Measurements from ENCODE around the gene KRT82.
A peak's percentile ranks its signal among the peaks of the same experiment; 100 is the strongest.
"Not testable (repeated sequence)": the region's sequence is repeated elsewhere in the genome, so short reads cannot be mapped to it uniquely, and the experiment has no call there.

Gene KRT82

GRCh38 chr12:52360106-52360662 lies 46.0 kb downstream of the KRT82 start:
- no peak for DNase-seq (ENCODE audit: low spot score)

- no peak for DNase-seq (ENCODE audit: low spot score)
Measured at GRCh38 chr12:52359621-52360061, 46.5 kb downstream of the KRT82 start.

GRCh38 chr12:52358575-52359350 lies 47.4 kb downstream of the KRT82 start:
- DNase-seq (ENCODE audit: low spot score): no peak

- DNase-seq (ENCODE audit: low spot score): no peak
Measured at GRCh38 chr12:52356762-52357580, 49.2 kb downstream of the KRT82 start.

- no peak for DNase-seq (ENCODE audit: low spot score)
Measured at GRCh38 chr12:52356031-52356761, 49.9 kb downstream of the KRT82 start.

GRCh38 chr12:52355176-52355575 lies 51.0 kb downstream of the KRT82 start:
- no peak for DNase-seq (ENCODE audit: low spot score)

GRCh38 chr12:52354200-52354599 lies 51.9 kb downstream of the KRT82 start:
- no peak for DNase-seq (ENCODE audit: low spot score)

- DNase-seq (ENCODE audit: low spot score): no peak
Measured at GRCh38 chr12:52353766-52354165, 52.4 kb downstream of the KRT82 start.

GRCh38 chr12:52352951-52353350 lies 53.2 kb downstream of the KRT82 start:
- DNase-seq (ENCODE audit: low spot score): no peak

- DNase-seq (ENCODE audit: low spot score): peak; percentile 70
Measured at GRCh38 chr12:52351196-52352059, 54.7 kb downstream of the KRT82 start.

- DNase-seq (ENCODE audit: low spot score): no peak
Measured at GRCh38 chr12:52350786-52351185, 55.3 kb downstream of the KRT82 start.

GRCh38 chr12:52350021-52350620 lies 56.0 kb downstream of the KRT82 start:
- no peak for DNase-seq (ENCODE audit: low spot score)

- DNase-seq (ENCODE audit: low spot score): no peak
Measured at GRCh38 chr12:52349196-52349595, 56.9 kb downstream of the KRT82 start.

GRCh38 chr12:52347551-52348510 lies 58.3 kb downstream of the KRT82 start:
- no peak for DNase-seq (ENCODE audit: low spot score)

GRCh38 chr12:52347016-52347415 lies 59.1 kb downstream of the KRT82 start:
- DNase-seq (ENCODE audit: low spot score): no peak

GRCh38 chr12:52346593-52346992 lies 59.5 kb downstream of the KRT82 start:
- peak; percentile 42 for DNase-seq (ENCODE audit: low spot score)

- DNase-seq (ENCODE audit: low spot score): not testable (repeated sequence)
Measured at GRCh38 chr12:52345041-52345440, 61.1 kb downstream of the KRT82 start.

- DNase-seq (ENCODE audit: low spot score): no peak
Measured at GRCh38 chr12:52344111-52344510, 62.0 kb downstream of the KRT82 start.

Measured in globus pallidus (tissue), 1 donor.